Stimulated activated naive CD8-positive, alpha-beta T cell treated with anti-CD3 and anti-CD28 coated beads, Interleukin-15, Interleukin-2, amounts not matched to agents 100 U/mL and 50 U/mL, for 24 hours (primary cell): ENCODE results near the gene EFCAB11.

Source experiments
- ATAC-seq: fragments of 150-1000 bp; cut with Tn5 transposase; one replicate; pipeline ENCODE4 v1.10.0; 2021
- DNase-seq: peaks from one replicate; pipeline ENCODE4 v3.0.0; 2021

EFCAB11 gene

DNA sequence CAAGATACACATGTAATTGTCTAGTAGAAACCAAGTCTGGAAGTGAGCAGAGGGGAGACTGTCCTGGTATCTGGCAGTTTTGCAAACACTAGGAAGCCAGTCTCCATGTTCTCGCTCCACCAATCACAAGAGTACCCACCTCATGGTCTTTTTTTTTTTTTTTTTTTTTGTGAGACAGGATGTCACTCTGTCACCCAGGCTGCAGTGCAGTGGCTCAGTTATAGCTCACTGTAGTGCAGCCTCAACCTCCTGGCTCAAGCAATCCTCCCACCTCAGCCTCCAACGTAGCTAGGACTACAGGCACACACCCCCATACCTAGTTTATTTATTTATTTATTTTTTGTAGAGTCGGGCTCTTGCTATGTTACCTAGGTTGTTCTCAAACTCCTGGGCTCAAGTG is 189.2 kb downstream of the EFCAB11 start:
- DNase-seq (no peak), ATAC-seq (no peak)

GRCh38 chr14:89760086-89760485 is 194.4 kb downstream of the EFCAB11 start:
- ATAC-seq: no peak

DNA sequence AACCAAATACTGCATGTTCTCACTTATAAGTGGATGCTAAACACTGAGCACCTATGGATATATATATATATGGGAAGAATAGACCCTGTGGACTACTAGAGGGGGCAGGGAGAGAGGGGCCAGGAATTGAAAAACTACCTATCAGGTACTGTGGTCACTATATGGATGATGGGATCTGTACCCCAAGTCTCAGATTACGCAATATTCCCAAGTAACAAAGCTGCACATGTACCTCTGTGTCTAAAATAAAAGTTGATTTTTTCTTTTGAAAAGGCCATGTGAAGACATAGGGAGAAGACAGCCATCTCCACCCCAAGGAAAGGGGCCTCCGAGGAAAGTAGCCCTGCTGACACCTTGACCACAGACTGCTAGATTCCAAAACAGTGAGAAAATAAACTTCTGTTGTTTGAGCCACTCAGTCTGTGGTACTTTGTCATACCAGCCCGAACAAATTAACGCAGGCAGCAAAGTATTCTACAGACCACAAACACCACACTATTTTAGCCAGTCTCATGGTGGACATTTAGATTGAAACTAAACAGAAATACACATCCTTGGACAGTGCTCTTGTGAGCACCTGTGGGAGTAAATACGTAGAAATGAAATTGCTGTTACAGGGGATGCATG is 197.1 kb downstream of the EFCAB11 start:
- DNase-seq: no peak
- no peak for ATAC-seq

More at GRCh38 chr14:89760086-89760485, 194.4 kb downstream of the EFCAB11 start:
- no peak for DNase-seq

DNA sequence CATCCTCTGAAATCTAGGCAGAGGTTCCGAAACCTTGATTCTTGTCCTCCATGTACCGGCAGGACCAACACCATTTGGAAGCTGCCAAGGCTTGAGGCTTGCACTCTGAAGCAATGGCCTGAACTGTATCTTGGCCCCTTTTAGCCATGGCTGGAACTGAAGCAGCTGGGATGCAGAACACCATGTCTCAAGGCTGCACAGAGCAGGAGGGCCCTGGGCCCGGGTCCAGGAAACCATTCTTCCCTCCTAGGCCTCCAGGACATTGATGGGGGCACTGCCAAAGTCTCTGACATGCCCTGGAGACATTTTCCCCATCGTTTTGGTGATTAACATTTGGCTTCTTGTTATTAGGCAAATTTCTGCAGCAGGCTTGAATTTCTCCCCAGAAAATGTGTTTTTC is 198.7 kb downstream of the EFCAB11 start:
- ATAC-seq: no peak
- no peak for DNase-seq

DNA sequence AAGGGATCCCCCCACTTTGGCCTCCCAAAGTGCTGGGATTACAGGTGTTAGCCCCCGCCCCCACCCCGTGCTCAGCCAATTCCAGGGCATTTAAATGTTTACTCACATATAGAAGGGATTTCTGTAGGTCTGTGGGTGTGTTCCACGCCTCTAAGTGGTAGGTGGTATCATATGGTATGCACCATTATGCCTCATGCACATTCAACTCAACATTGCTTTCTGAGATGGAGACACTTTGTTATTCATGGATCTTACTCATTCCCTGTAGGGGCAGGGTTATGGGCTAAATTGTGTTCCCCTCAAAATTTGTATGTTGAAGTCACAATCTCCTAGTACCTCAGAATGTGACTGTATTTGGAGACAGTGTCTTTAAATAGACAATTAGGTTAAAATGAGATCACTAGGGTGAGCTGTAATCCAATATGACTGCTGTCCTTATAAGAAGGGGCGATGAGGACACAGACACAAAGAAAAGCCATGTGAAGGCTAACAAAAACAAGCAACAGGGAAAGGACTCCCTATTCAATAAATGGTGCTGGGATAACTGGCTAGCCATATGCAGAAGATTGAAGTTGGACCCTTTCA is 200.6 kb downstream of the EFCAB11 start:
- ATAC-seq: no peak
- no peak for DNase-seq

DNA sequence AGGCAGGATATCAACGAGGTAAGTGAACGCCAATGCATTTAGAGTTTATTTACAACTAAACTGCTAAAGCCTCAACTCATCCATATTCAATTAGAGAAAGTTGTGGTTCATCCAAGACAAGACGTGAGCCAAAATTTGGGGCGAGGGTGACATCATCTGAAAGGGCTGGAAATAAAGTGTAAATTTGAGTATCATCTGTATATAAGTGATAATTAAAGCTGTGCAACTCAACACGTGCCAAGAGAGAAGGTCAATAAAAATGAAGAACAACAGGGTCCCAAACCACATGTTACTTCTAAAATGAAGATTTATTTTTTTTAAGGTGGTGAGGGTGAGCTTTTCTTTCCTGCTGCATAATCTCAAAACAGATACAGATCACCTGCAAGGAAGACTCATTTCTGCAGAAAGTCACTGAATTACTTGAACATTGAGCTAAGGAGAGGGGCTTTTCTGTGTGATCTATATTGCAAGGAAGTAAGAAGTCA is 203.6 kb downstream of the EFCAB11 start:
- ATAC-seq (peak; percentile 59), DNase-seq (peak; percentile 25)

DNA sequence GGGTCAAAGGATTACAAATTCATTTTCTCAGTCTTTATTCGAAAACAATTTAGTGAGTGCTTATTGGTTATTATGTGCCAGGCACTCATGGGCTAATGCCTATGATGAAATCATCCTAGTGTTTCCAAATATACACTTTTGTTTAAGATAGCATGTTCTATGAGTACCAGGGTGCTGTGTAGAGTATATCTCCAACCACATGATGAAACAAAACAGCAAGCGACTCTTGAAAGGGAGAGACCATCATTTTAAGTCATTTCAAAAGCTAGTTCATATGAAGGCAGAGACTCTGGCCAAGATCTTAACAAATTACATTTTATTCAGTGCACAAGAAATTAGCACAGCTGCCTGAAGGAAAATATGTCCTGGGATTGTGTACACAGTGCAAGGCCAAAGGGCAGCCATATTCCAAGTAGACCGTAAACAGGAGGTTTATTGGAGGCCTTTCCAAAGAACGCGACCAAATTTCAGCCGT is 204.2 kb downstream of the EFCAB11 start:
- DNase-seq (no peak), ATAC-seq (no peak)

DNA sequence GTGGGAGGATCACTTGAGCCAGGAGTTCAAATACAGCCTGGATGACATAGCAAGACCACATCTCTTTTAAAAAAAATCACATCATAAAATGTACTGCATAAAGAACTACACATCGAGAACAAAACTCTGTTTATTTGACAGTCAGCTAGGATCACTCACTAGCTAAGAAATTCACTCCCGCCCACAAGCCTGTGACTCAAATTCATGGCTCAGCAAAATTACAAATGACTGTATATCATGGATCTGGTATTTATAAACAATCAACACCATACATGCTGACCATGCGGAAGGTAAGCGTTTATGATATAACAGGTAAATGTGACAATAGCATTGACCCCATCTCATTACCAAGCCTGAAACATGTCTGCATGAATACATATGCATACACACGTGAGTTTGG is 206.5 kb downstream of the EFCAB11 start:
- DNase-seq (no peak), ATAC-seq (no peak)

- DNase-seq (no peak), ATAC-seq (no peak)
Observed at GRCh38 chr14:89747126-89747525, 207.4 kb downstream of the EFCAB11 start.

DNA sequence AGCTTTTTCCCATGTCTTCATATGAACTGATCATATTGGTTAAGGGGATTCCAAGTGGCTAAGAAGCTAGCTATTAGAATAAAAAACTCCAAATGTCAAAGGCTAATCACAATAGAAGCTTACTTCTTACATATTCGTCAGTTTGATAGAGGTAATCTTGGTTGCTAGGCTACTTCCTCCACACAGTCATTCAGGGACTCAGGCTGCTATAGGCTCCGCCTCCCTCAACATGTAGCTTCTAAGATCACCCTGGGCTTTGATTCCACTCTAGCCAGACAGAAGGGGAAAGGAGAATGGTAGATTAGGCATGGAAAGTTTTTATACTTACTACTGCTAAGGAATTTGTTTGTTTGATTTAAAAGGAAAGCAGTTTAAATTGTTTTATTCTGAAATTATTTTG is 207.9 kb downstream of the EFCAB11 start:
- DNase-seq: no peak
- no peak for ATAC-seq

GRCh38 chr14:89746135-89746534 is 208.4 kb downstream of the EFCAB11 start:
- DNase-seq (no peak), ATAC-seq (no peak)
